Measurements from ENCODE around the gene TRA2B.

The TRA2B gene

GRCh38 chr3:185977679-185978040 lies 39.8 kb upstream of the TRA2B start:
- WGBS, 2 donors (ENCODE audit: extremely low coverage in 2 of 2, insufficient read length in 2 of 2, insufficient replicate concordance in 1 of 2), result no CpG with 5 or more reads among the region's 3 CpGs
- Histone ChIP-seq H3K27ac (replicated peaks; ENCODE audit: low read length) (no peak overlapping the region), H2BK5ac (ENCODE audit: low read length) (no peak overlapping the region), H3K23ac (ENCODE audit: low read depth, low read length, poor library complexity) (no peak overlapping the region), H3K4me2 (ENCODE audit: insufficient read depth, low read length, poor library complexity, severe bottlenecking) (no peak overlapping the region), H4K91ac (ENCODE audit: low read depth, low read length, poor library complexity) (no peak overlapping the region), H3K9me3 (replicated peaks in 1 of 2; ENCODE audit: control insufficient read depth in 2 of 2, insufficient read depth in 1 of 2, low read depth in 1 of 2, low read length in 2 of 2) (no peaks in the 10 kb centered on the region), H3K9ac (ENCODE audit: low read depth, low read length, poor library complexity) (no peak overlapping the region), H3K18ac (ENCODE audit: low read length) (no peak overlapping the region), H2AK5ac (ENCODE audit: low read depth, low read length) (no peak overlapping the region), H2BK120ac (ENCODE audit: low read depth, low read length) (no peak overlapping the region), H2BK15ac (ENCODE audit: low read length) (no peak overlapping the region), H3K79me1 (ENCODE audit: low read depth, low read length) (no peaks in the 10 kb centered on the region), H2AFZ (ENCODE audit: low read length) (no peak overlapping the region), H3K4me3 (ENCODE audit: low read length in 2 of 2) (no peak overlapping the region), H2BK12ac (ENCODE audit: low read length) (no peak overlapping the region), H3K4me1 (ENCODE audit: control insufficient read depth in 2 of 2, insufficient read depth in 1 of 2, low read depth in 1 of 2, low read length in 2 of 2) (no peaks in the 10 kb centered on the region), H3K27me3 (ENCODE audit: control insufficient read depth in 3 of 3, insufficient read depth in 3 of 3, low read depth in 1 of 3, low read length in 3 of 3) (peaks cover 0 to 36% (median 1%) of the 10 kb centered on the region in 3 experiments), H3K14ac (ENCODE audit: low read length) (no peak overlapping the region), H3K4ac (ENCODE audit: low read length) (no peak overlapping the region), H4K8ac (ENCODE audit: low read depth, low read length) (no peak overlapping the region), H3K36me3 (replicated peaks in 1 of 2; ENCODE audit: control insufficient read depth in 2 of 2, insufficient read depth in 2 of 2, low read length in 2 of 2) (no peaks in the 10 kb centered on the region)
- DNase-seq (ENCODE audit: low spot score), result no peak

- Histone ChIP-seq H3K23ac (ENCODE audit: low read depth, low read length, poor library complexity) (no peak overlapping the region), H2BK120ac (ENCODE audit: low read depth, low read length) (no peak overlapping the region), H2BK5ac (ENCODE audit: low read length) (no peak overlapping the region), H2AFZ (ENCODE audit: low read length) (no peak overlapping the region), H3K4me1 (ENCODE audit: control insufficient read depth in 2 of 2, insufficient read depth in 1 of 2, low read depth in 1 of 2, low read length in 2 of 2) (no peaks in the 10 kb centered on the region), H3K4ac (ENCODE audit: low read length) (no peak overlapping the region), H3K9ac (ENCODE audit: low read depth, low read length, poor library complexity) (no peak overlapping the region), H2BK12ac (ENCODE audit: low read length) (no peak overlapping the region), H3K36me3 (replicated peaks in 1 of 2; ENCODE audit: control insufficient read depth in 2 of 2, insufficient read depth in 2 of 2, low read length in 2 of 2) (no peaks in the 10 kb centered on the region), H2AK5ac (ENCODE audit: low read depth, low read length) (no peak overlapping the region), H3K27me3 (ENCODE audit: control insufficient read depth in 3 of 3, insufficient read depth in 3 of 3, low read depth in 1 of 3, low read length in 3 of 3) (peaks cover 0 to 31% (median 0%) of the 10 kb centered on the region in 3 experiments), H4K8ac (ENCODE audit: low read depth, low read length) (no peak overlapping the region), H3K27ac (replicated peaks; ENCODE audit: low read length) (no peak overlapping the region), H3K4me3 (ENCODE audit: low read length in 2 of 2) (no peak overlapping the region), H3K9me3 (replicated peaks in 1 of 2; ENCODE audit: control insufficient read depth in 2 of 2, insufficient read depth in 1 of 2, low read depth in 1 of 2, low read length in 2 of 2) (no peaks in the 10 kb centered on the region), H3K14ac (ENCODE audit: low read length) (no peak overlapping the region), H3K18ac (ENCODE audit: low read length) (no peak overlapping the region), H3K4me2 (ENCODE audit: insufficient read depth, low read length, poor library complexity, severe bottlenecking) (no peak overlapping the region), H3K79me1 (ENCODE audit: low read depth, low read length) (no peaks in the 10 kb centered on the region), H2BK15ac (ENCODE audit: low read length) (no peak overlapping the region), H4K91ac (ENCODE audit: low read depth, low read length, poor library complexity) (no peak overlapping the region)
- 100% methylated on average over 1 of the region's 6 CpGs; no CpG with 5 or more reads in 1 of the 2 donors for WGBS, 2 donors (ENCODE audit: extremely low coverage in 2 of 2, insufficient read length in 2 of 2, insufficient replicate concordance in 1 of 2)
- peak; percentile 71 for DNase-seq (ENCODE audit: low spot score)
Observed at GRCh38 chr3:185976977-185977678, 39.3 kb upstream of the TRA2B start.

- H2AFZ ChIP-seq (ENCODE audit: low read length), result no peak overlapping the region
- H3K27me3 ChIP-seq (ENCODE audit: control insufficient read depth in 3 of 3, insufficient read depth in 3 of 3, low read depth in 1 of 3, low read length in 3 of 3), result peaks cover 0 to 30% (median 0%) of the 10 kb centered on the region in 3 experiments
- no peak overlapping the region for H2BK15ac ChIP-seq (ENCODE audit: low read length)
- H3K36me3 ChIP-seq (replicated peaks in 1 of 2; ENCODE audit: control insufficient read depth in 2 of 2, insufficient read depth in 2 of 2, low read length in 2 of 2), result no peaks in the 10 kb centered on the region
- H3K18ac ChIP-seq (ENCODE audit: low read length), result no peak overlapping the region
- no peak overlapping the region for H3K14ac ChIP-seq (ENCODE audit: low read length)
- H2BK120ac ChIP-seq (ENCODE audit: low read depth, low read length), result no peak overlapping the region
- H4K91ac ChIP-seq (ENCODE audit: low read depth, low read length, poor library complexity), result no peak overlapping the region
- H3K23ac ChIP-seq (ENCODE audit: low read depth, low read length, poor library complexity), result no peak overlapping the region
- no peak overlapping the region for H2AK5ac ChIP-seq (ENCODE audit: low read depth, low read length)
- H3K4me3 ChIP-seq (ENCODE audit: low read length in 2 of 2), result no peak overlapping the region
- no CpG with 5 or more reads among the region's 2 CpGs for WGBS, 2 donors (ENCODE audit: extremely low coverage in 2 of 2, insufficient read length in 2 of 2, insufficient replicate concordance in 1 of 2)
- no peak overlapping the region for H3K4ac ChIP-seq (ENCODE audit: low read length)
- H3K27ac ChIP-seq (replicated peaks; ENCODE audit: low read length), result no peak overlapping the region
- no peaks in the 10 kb centered on the region for H3K4me1 ChIP-seq (ENCODE audit: control insufficient read depth in 2 of 2, insufficient read depth in 1 of 2, low read depth in 1 of 2, low read length in 2 of 2)
- H3K9ac ChIP-seq (ENCODE audit: low read depth, low read length, poor library complexity), result no peak overlapping the region
- DNase-seq (ENCODE audit: low spot score), result no peak
- H4K8ac ChIP-seq (ENCODE audit: low read depth, low read length), result no peak overlapping the region
- no peak overlapping the region for H2BK12ac ChIP-seq (ENCODE audit: low read length)
- H2BK5ac ChIP-seq (ENCODE audit: low read length), result no peak overlapping the region
- no peaks in the 10 kb centered on the region for H3K9me3 ChIP-seq (replicated peaks in 1 of 2; ENCODE audit: control insufficient read depth in 2 of 2, insufficient read depth in 1 of 2, low read depth in 1 of 2, low read length in 2 of 2)
- no peaks in the 10 kb centered on the region for H3K79me1 ChIP-seq (ENCODE audit: low read depth, low read length)
- no peak overlapping the region for H3K4me2 ChIP-seq (ENCODE audit: insufficient read depth, low read length, poor library complexity, severe bottlenecking)
Observed at GRCh38 chr3:185976100-185976499, 38.3 kb upstream of the TRA2B start.

GRCh38 chr3:185971579-185971978 lies 33.8 kb upstream of the TRA2B start:
- no peak overlapping the region for H4K8ac ChIP-seq (ENCODE audit: low read depth, low read length)
- H3K4me1 ChIP-seq (ENCODE audit: control insufficient read depth in 2 of 2, insufficient read depth in 1 of 2, low read depth in 1 of 2, low read length in 2 of 2), result no peaks in the 10 kb centered on the region
- H2BK12ac ChIP-seq (ENCODE audit: low read length), result no peak overlapping the region
- no peak for DNase-seq (ENCODE audit: low spot score)
- no peak overlapping the region for H3K4me2 ChIP-seq (ENCODE audit: insufficient read depth, low read length, poor library complexity, severe bottlenecking)
- no peak overlapping the region for H2AK5ac ChIP-seq (ENCODE audit: low read depth, low read length)
- peak overlapping the region; percentile 28 for H3K18ac ChIP-seq (ENCODE audit: low read length)
- H3K14ac ChIP-seq (ENCODE audit: low read length), result no peak overlapping the region
- no peaks in the 10 kb centered on the region for H3K9me3 ChIP-seq (replicated peaks in 1 of 2; ENCODE audit: control insufficient read depth in 2 of 2, insufficient read depth in 1 of 2, low read depth in 1 of 2, low read length in 2 of 2)
- H3K79me1 ChIP-seq (ENCODE audit: low read depth, low read length), result no peaks in the 10 kb centered on the region
- no peak overlapping the region for H2AFZ ChIP-seq (ENCODE audit: low read length)
- no peak overlapping the region for H2BK5ac ChIP-seq (ENCODE audit: low read length)
- no peak overlapping the region for H4K91ac ChIP-seq (ENCODE audit: low read depth, low read length, poor library complexity)
- H3K27me3 ChIP-seq (ENCODE audit: control insufficient read depth in 3 of 3, insufficient read depth in 3 of 3, low read depth in 1 of 3, low read length in 3 of 3), result peaks cover 0 to 9% (median 0%) of the 10 kb centered on the region in 3 experiments
- H2BK15ac ChIP-seq (ENCODE audit: low read length), result no peak overlapping the region
- H2BK120ac ChIP-seq (ENCODE audit: low read depth, low read length), result no peak overlapping the region
- no peaks in the 10 kb centered on the region for H3K36me3 ChIP-seq (replicated peaks in 1 of 2; ENCODE audit: control insufficient read depth in 2 of 2, insufficient read depth in 2 of 2, low read length in 2 of 2)
- WGBS, 2 donors (ENCODE audit: extremely low coverage in 2 of 2, insufficient read length in 2 of 2, insufficient replicate concordance in 1 of 2), result no CpG with 5 or more reads among the region's 18 CpGs
- no peak overlapping the region for H3K23ac ChIP-seq (ENCODE audit: low read depth, low read length, poor library complexity)
- peak overlapping the region in 1 of 2 donors; percentile 69 for H3K4me3 ChIP-seq (ENCODE audit: low read length in 2 of 2)
- H3K9ac ChIP-seq (ENCODE audit: low read depth, low read length, poor library complexity), result no peak overlapping the region
- H3K4ac ChIP-seq (ENCODE audit: low read length), result no peak overlapping the region
- no peak overlapping the region for H3K27ac ChIP-seq (replicated peaks; ENCODE audit: low read length)

Data from neuronal stem cell (in vitro differentiated cells).